NCI-H2081 (cell line): ENCODE data around the gene MARCHF3.
"Not testable (repeated sequence)": the region's sequence is repeated elsewhere in the genome, so short reads cannot be mapped to it uniquely, and the experiment has no call there.

Experiments
- DNase-seq, 2 experiments: peaks; one replicate each; lab custom pipeline; 2025; lab: John Stamatoyannopoulos, UW

MARCHF3 gene

DNA sequence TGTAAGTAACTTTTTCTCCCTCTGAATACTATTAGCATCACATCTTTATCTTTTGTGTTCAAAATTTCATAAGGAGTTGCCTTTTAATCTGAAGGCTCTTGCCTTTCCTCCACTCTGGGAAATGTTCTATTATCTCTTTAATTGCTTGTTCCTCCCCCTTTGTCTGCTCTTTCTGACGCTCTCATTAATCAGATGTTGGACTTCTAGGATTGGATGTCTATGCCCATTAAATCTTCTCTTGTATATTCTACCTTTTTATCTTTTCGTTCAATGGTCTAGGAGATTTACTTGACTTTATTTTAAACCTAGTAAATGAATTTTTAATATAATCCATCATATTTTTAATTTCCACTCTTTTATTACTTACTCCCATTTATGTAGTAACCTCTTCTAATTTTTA, 76.7 kb downstream of the MARCHF3 start:
- no peak for DNase-seq

DNA sequence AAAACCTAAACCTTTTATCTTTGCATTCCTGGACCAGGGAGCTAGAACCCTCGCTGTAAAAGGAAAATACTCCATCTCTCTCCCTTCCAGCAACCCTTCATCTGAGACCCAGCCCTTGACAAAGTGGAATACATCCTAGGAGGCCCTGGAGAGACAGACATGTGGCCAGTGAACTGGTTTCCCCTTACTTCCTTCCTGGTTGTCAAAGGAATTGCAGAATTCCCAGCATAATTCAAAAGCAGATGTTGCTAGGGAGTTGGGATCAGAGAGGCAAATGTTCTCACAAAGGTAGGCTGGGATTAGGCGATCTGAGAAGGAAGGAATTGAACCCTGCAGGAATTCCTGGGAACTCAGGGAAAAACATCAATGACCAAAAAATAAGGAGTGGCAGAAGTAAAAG, 80.9 kb downstream of the MARCHF3 start:
- DNase-seq: no peak

- no peak for DNase-seq
Measured at GRCh38 chr5:126948453-126948852, 81.9 kb downstream of the MARCHF3 start.

- DNase-seq: no peak
Measured at GRCh38 chr5:126948011-126948355, 82.4 kb downstream of the MARCHF3 start.

GRCh38 chr5:126947146-126948010, 83.0 kb downstream of the MARCHF3 start:
- DNase-seq: no peak

DNA sequence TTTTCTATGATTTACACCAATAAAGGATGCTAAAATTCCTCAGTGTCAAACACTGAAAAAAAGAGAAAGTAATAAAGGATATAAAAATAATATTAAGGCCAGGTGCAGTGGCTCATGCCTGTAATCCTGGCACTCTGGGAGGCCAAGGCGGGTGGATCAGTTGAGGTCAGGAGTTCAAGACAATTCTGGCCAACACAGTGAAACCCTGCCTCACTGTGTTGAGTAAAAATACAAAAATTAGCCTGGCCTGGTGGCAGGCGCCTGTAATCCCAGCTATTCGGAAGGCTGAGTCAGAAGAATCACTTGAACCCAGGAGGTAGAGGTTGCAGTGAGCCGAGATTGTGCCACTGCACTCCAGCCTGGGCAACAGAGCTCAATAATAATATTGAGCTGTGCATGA, 87.5 kb downstream of the MARCHF3 start:
- not testable (repeated sequence) for DNase-seq

DNA sequence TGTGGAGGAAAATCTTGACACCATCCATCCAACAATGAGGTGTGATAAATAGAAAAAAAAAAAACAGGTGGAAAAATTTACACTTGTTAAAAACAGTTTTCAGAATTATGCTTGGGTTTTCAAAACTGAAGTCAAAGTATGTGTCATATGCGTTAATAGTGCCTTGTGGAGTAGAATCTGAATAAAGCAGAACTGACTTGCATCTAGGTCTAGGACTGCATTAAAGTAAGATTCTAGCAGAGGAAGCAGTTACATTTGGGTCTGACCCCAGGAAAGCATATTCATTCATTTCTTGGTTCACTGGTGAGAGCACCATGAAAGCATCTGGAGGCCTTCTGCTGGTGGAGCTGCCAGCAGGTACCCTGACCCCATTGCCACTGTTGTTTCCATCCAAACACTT, 89.0 kb downstream of the MARCHF3 start:
- no peak for DNase-seq

GRCh38 chr5:126939887-126940286, 90.5 kb downstream of the MARCHF3 start:
- DNase-seq: no peak

DNA sequence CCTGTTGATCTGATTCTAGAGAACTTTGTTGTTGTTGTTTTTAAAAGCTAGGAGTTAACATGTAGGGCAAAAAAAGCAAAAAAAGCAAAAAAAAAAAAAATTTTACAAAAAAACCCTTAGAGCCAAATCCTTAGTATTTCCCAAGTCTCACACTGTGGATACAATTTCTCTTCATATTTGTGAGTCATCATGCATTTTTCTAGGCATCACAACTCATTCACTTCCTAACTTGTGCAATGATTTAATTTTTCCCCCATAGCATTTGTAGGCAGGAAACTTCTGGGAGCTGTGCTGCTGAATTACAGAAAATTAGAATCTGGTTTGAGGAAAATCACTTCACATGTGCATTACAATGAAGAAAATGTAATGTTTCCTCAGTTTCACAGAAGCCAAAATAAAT, 91.9 kb downstream of the MARCHF3 start:
- DNase-seq: no peak

GRCh38 chr5:126937771-126938170, 92.6 kb downstream of the MARCHF3 start:
- no peak for DNase-seq

DNA sequence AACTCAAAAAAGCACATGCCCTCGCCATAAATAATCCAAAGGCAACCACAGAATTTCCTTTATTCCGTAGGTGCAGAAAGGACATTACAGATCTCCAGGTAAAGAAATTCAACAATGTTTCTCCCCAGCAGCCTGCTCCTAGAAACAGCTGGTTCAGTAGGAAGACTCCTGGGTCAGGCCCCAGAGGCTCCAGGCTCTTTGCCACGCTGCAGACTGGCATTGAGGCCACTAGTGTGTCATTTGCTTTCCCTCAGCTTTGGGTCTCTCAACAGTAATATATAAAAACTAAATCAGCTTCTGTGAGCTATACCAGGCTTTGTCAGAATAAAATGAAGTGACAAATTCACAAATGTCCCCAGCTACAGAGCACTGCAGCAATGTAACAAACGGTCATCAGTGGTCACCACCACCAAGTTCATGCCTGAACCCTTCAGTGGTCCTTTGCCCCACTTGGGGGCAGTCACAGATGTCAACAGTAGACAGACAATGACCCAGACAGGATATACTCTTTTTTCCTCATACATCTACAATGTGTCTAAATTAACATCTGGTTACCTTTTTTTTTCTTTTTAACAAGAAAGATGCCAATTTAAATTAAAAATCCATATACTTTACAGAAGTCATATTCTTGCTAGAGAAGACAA, 93.5 kb downstream of the MARCHF3 start:
- no peak for DNase-seq

DNA sequence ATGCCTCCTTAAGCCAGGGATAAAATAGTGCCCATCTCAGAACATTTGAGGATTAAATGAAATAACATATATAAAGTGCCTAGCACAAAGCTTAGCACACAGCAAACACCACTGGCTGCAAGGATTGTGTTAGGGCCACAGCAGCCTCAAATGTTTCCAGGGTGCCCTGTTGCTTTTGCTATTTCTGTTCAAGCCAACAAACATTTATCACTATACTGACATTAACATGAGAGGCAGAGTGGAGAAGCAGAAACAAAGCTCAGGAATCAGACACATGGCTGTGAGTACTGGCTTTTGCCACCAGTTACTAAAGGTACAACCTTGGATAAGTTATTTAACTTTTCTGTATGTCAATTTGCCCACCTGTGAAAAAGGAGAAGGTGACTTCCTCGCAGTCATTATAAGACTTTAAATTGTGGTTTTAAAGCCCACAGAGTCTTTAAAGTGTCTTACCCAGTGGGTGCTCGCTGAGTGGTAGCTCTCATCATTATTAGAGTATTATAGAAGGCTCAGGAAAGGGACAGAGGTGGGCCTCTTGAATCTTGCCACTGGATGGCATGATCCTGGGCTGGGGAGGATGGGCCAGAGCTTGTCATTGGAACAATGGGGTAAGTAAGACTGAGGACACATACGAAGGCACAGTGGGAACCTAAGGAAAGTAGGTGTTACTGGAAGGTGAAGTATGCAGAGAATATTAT, 98.2 kb downstream of the MARCHF3 start:
- no peak for DNase-seq

DNA sequence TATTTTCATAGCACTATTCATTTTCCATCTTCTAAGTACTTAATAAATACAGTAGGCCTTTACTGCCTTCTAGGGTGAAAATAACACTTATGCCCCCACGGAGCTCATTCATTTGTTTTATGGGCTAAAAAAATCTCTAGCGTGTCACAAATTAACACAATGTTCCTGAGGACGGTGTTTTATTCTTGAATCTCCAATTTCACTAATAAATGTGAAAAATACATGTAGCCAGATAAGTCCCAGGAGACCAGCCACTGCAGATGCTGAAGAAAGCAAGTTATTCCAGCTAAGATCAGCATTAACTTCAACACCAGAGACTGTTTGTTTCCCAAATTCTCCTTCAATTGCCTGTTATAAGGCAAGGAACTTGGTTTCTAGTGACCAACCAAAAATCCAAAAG, 102.3 kb downstream of the MARCHF3 start:
- no peak for DNase-seq

DNA sequence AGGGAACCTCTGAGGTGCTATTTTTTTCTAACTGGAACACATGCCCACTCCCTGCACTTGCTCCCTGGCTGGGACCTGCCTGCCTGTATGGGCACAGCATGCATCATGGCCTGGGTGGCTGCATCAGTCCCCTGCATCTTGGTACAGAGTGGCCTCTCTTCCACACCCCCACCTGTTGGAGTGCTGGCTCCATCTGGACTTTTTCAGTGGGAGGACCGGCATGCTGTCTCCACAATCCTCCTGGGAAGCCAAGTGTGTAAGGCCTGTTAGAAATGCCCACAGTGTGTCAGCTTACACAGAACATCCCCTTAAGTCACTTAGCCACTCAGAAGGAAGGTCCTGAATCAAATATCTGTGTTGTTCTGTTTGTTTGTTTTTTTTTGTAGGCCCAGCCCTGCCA, 102.9 kb downstream of the MARCHF3 start:
- DNase-seq: no peak

DNA sequence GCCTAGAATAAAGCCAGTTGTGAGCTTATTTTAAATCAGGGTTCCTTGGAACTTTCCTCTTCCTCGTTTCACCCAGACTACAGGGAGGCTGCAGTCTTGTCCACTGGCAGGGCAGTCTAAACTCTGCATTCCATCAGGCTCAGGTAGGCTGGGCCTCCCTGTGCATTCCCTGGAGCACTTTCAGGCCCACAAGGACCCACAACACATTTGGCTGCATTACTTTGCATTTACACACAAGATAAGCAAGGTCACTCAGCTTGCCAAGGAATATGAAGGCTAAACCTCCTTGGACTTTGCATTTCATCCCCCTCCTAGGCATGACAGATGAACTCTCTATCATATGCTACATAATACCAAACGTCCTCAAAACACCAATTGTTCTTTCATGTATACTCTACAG, 104.2 kb downstream of the MARCHF3 start:
- no peak for DNase-seq

GRCh38 chr5:126925482-126925881, 104.9 kb downstream of the MARCHF3 start:
- no peak for DNase-seq

DNA sequence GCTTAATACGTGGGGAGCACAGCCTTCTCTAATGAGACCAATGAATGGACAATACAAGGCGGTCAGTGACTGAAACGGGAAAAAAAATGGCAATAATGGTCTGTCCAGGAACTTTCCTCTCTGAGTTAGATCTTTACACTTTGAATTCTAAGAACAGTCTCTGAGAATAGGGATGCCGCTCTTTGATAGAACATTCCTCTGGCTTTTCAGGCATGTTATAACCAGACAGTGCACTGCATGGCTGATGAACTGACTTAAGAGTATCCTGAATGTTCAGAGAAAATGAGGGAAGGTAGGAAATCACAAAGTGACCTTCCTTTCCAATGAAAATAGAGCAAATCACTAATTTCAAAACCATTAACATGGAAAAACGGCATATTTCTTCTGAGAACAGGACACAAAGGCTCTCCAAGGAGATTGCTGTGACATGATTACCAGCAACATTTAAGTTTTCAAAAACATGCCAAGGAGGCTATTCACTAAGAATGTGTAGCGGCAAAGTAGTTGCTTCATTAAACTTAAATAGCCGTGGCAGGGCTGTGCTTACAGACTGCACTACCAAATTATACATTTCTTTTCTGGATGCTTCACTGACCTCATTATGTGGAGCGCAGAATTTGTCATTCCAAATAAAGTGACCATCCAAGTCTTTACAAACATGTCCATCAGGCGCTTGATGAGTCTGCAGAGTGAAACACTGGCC, 105.9 kb downstream of the MARCHF3 start:
- DNase-seq: no peak

GRCh38 chr5:126921241-126922091, 108.9 kb downstream of the MARCHF3 start:
- no peak for DNase-seq

GRCh38 chr5:126920291-126920690, 110.1 kb downstream of the MARCHF3 start:
- DNase-seq: no peak

DNA sequence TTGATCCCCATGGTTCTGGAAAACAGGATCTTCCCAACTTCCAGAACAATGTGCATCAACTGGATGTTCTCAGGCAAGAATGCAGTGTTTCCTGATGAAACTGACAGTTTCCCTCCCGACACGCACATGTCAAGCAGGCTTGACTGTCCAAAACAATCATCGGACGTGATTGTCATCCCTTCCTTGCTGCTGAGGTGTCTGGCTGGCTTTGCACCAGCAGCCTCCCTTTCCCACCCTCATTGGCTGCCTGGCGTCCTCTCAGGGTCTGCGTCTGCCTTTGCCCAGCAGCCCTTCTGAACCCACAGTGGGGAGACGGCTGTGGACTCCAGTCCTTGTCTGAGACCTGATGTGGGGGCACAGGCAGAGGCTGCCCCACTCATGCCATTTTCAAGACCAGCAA, 110.8 kb downstream of the MARCHF3 start:
- DNase-seq: no peak

DNA sequence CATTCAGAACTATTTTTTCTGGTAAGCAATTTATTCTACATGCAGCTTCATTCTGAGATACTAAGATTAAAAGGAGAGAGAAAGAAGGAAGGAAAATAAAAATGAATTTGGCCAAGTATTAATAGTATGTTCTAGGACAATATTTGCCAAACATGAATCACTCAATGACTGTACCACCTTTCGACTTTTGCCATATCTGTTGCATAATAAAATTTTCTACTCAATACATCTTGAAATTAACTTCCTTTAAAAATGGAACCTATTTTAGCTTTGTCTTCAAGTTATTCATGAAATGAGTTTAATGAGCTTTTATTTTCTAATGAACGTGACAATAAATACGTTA, 111.8 kb downstream of the MARCHF3 start:
- DNase-seq: no peak
